Chondrocyte (in vitro differentiated cells): Measurements from ENCODE around the gene GRAMD4. TPM values are rescaled to one million over a fixed set of nuclear protein-coding genes. Genes with fewer than 3 reads are reported as not detected.

Experiments used
- DNase-seq: peaks from one replicate; pipeline ENCODE4 v3.0.0; 2021; ENCODE audit warnings: mixed read lengths, low spot score
- H3K27ac Mint-ChIP-seq: one replicate; pipeline ENCODE4 v1.8.0; 2021; ENCODE audit warnings: mild to moderate bottlenecking, moderate library complexity, mixed read lengths; ENCODE audit not compliant: unreplicated experiment
- H3K27me3 Mint-ChIP-seq: 2 replicates; pipeline ENCODE4 v1.8.0; 2021; ENCODE audit warnings: low read depth, mixed read lengths
- H3K36me3 Mint-ChIP-seq: 2 replicates; pipeline ENCODE4 v1.8.0; 2021; ENCODE audit warnings: low read depth, mixed read lengths
- H3K4me1 Mint-ChIP-seq: 2 replicates; pipeline ENCODE4 v1.8.0; 2021; ENCODE audit warnings: low read depth, mild to moderate bottlenecking, mixed read lengths
- H3K4me3 Mint-ChIP-seq: one replicate; pipeline ENCODE4 v1.8.0; 2021; ENCODE audit warnings: mild to moderate bottlenecking, moderate library complexity, mixed read lengths; ENCODE audit not compliant: unreplicated experiment
- H3K9me3 Mint-ChIP-seq: 2 replicates; pipeline ENCODE4 v1.8.0; 2021; ENCODE audit warnings: low read depth, mixed read lengths
- CTCF ChIP-seq: fragments of 200-600 bp; sonication (generic); IDR thresholded peaks from 2 replicates; pipeline ENCODE4 v1.5.0; 2021; ENCODE audit warnings: antibody characterized with exemption, mild to moderate bottlenecking, moderate library complexity
- long read RNA-seq: library from polyadenylated mRNA; stranded (forward); transcript quantifications from one replicate; pipeline ENCODE4 v2.0.0, GENCODE V29; 2021
- total RNA-seq: library from RNA; stranded (reverse); gene quantifications from 3 replicates; pipeline ENCODE4 v1.2.1, GENCODE V29; 2021

The GRAMD4 gene
- total RNA-seq = 23.8 to 44.8 TPM (median 31.7 TPM) in 3 replicates
- long read RNA-seq, partial matches to known transcripts = 7 of 34 reads
- long read RNA-seq, other reads (novel, unspliced or antisense) = 27 of 34 reads

- no peak for DNase-seq
- Mint-ChIP-seq H3K36me3 (no peaks in the 10 kb centered on the region), H3K27ac (peak within 1 kb of the TSS; percentile 41), H3K9me3 (no peaks in the 10 kb centered on the region), H3K4me3 (no peak within 1 kb of the TSS), H3K27me3 (no peaks in the 10 kb centered on the region), H3K4me1 (peaks cover 38% of the 10 kb centered on the region)
- no peak for TF ChIP-seq CTCF
These were observed at the start of gene GRAMD4 for GRCh38 chr22:46619830-46620501. Gene GRAMD4, plus strand, starts transcription at chr22:46620386. Its CDS starts 6,414 bp downstream, at chr22:46626800.

GRCh38 chr22:46571642-46572250, 48.4 kb upstream of the GRAMD4 start:
- H3K4me3 Mint-ChIP-seq = no peak overlapping the region
- TF ChIP-seq CTCF = no peak
- no peak for DNase-seq

GRCh38 chr22:46572911-46573780, 47.0 kb upstream of the GRAMD4 start:
- H3K4me1 Mint-ChIP-seq = peaks cover 18% of the 10 kb centered on the region
- DNase-seq = peak; percentile 83

More at GRCh38 chr22:46571642-46572250, 48.4 kb upstream of the GRAMD4 start:
- H3K27ac Mint-ChIP-seq = no peak overlapping the region
- no peaks in the 10 kb centered on the region for H3K36me3 Mint-ChIP-seq
- no peaks in the 10 kb centered on the region for H3K27me3 Mint-ChIP-seq
- H3K4me1 Mint-ChIP-seq = peaks cover 12% of the 10 kb centered on the region
- peaks cover 10% of the 10 kb centered on the region for H3K9me3 Mint-ChIP-seq

GRCh38 chr22:46573781-46574437, 46.3 kb upstream of the GRAMD4 start:
- H3K4me1 Mint-ChIP-seq = peaks cover 25% of the 10 kb centered on the region

More at GRCh38 chr22:46572911-46573780, 47.0 kb upstream of the GRAMD4 start:
- no peaks in the 10 kb centered on the region for H3K36me3 Mint-ChIP-seq
- no peak overlapping the region for H3K4me3 Mint-ChIP-seq
- H3K9me3 Mint-ChIP-seq = peaks cover 10% of the 10 kb centered on the region
- TF ChIP-seq CTCF = no peak
- H3K27ac Mint-ChIP-seq = no peak overlapping the region
- H3K27me3 Mint-ChIP-seq = no peaks in the 10 kb centered on the region

More at GRCh38 chr22:46573781-46574437, 46.3 kb upstream of the GRAMD4 start:
- Mint-ChIP-seq H3K27me3 (no peaks in the 10 kb centered on the region), H3K9me3 (peaks cover 10% of the 10 kb centered on the region), H3K27ac (no peak overlapping the region), H3K4me3 (no peak overlapping the region), H3K36me3 (no peaks in the 10 kb centered on the region)
- no peak for TF ChIP-seq CTCF
- peak; percentile 87 for DNase-seq
